Osteocyte (in vitro differentiated cells): ENCODE data around the gene DMD. TPM values are rescaled to one million over a fixed set of nuclear protein-coding genes. Genes with fewer than 3 reads are reported as not detected.

Experiments
- DNase-seq: peaks from one replicate; pipeline ENCODE4 v3.0.0; 2021; ENCODE audit warnings: mixed read lengths; ENCODE audit not compliant: unreplicated experiment; ENCODE audit errors: extremely low spot score
- H3K27ac Mint-ChIP-seq: one replicate; pipeline ENCODE4 v1.8.0; 2021; ENCODE audit warnings: mild to moderate bottlenecking, mixed read lengths; ENCODE audit not compliant: unreplicated experiment
- H3K27me3 Mint-ChIP-seq: one replicate; pipeline ENCODE4 v1.8.0; 2021; ENCODE audit warnings: mixed read lengths; ENCODE audit not compliant: unreplicated experiment
- H3K36me3 Mint-ChIP-seq: one replicate; pipeline ENCODE4 v1.8.0; 2021; ENCODE audit warnings: mixed read lengths; ENCODE audit not compliant: unreplicated experiment
- H3K4me1 Mint-ChIP-seq: one replicate; pipeline ENCODE4 v1.8.0; 2021; ENCODE audit warnings: mixed read lengths; ENCODE audit not compliant: unreplicated experiment
- H3K4me3 Mint-ChIP-seq: one replicate; pipeline ENCODE4 v1.8.0; 2021; ENCODE audit warnings: mild to moderate bottlenecking, moderate library complexity, mixed read lengths; ENCODE audit not compliant: unreplicated experiment
- H3K9me3 Mint-ChIP-seq: one replicate; pipeline ENCODE4 v1.8.0; 2021; ENCODE audit warnings: mixed read lengths; ENCODE audit not compliant: unreplicated experiment
- total RNA-seq: library from RNA; stranded (reverse); gene quantifications from 2 replicates; pipeline ENCODE4 v1.2.1, GENCODE V29; 2021
- TF ChIP-seq, protein P1 (sequence below): fragments of 200-600 bp; sonication (generic); IDR thresholded peaks from 2 replicates; pipeline ENCODE4 v1.5.0; 2021; ENCODE audit warnings: antibody characterized with exemption, mild to moderate bottlenecking, moderate library complexity

DMD gene
- total RNA-seq, 1 donor from 2014 or later, result 317 TPM

DNA sequence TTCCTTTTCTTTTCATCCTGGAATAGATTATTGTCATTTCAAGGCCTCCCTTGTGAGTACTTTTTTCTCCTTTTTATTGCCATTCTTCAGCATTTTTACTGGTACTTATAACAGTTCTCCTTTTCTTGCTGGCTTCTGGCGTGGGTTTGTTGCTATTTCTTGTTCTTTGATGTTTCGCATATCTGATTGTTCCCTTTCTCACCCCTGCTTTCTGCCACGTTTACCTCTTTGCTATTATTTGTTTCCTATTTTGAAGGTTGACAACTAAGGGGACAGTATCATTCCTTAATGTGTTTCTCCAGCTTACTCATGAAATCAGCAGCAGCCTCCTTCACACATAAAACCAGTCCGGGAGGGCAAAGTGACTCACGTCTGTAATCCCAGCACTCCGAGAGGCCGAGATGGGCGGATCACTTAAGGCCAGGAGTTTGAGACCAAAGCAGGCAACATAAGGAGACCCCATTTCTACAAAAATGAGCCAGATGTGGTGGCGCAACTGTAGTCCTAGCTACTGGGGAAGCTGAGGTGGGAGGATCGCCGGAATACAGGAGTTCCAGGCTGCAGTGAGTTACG is 72.6 kb downstream of the DMD start:
- no peaks in the 10 kb centered on the region for H3K36me3 Mint-ChIP-seq
- H3K9me3 Mint-ChIP-seq, result no peaks in the 10 kb centered on the region
- TF ChIP-seq, protein P1, sequence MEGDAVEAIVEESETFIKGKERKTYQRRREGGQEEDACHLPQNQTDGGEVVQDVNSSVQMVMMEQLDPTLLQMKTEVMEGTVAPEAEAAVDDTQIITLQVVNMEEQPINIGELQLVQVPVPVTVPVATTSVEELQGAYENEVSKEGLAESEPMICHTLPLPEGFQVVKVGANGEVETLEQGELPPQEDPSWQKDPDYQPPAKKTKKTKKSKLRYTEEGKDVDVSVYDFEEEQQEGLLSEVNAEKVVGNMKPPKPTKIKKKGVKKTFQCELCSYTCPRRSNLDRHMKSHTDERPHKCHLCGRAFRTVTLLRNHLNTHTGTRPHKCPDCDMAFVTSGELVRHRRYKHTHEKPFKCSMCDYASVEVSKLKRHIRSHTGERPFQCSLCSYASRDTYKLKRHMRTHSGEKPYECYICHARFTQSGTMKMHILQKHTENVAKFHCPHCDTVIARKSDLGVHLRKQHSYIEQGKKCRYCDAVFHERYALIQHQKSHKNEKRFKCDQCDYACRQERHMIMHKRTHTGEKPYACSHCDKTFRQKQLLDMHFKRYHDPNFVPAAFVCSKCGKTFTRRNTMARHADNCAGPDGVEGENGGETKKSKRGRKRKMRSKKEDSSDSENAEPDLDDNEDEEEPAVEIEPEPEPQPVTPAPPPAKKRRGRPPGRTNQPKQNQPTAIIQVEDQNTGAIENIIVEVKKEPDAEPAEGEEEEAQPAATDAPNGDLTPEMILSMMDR, result no peak
- peak overlapping the region; percentile 33 for H3K27ac Mint-ChIP-seq
- H3K4me1 Mint-ChIP-seq, result peaks cover 28% of the 10 kb centered on the region
- H3K27me3 Mint-ChIP-seq, result no peaks in the 10 kb centered on the region
- DNase-seq, result no peak
- no peak overlapping the region for H3K4me3 Mint-ChIP-seq

DNA sequence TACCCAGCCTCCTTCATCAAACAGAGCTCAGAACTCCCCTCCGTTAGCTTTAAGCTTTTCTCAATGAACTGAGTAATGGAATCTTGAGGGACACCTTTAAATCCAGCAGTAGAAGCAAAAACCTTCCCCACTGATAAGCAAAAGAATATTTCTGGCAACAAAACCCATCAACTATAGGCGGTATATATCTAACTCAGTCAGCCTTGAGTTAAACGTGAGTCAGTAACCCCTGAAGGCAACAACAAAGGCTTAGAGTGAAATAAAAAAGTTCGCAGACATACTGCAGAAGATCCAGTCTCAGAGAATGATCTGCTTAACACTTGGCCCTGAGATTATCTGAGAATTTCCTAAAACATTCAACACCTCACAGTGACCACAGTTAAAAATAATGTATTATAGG is 77.2 kb downstream of the DMD start:
- Mint-ChIP-seq H3K27ac (peak overlapping the region; percentile 39), H3K27me3 (no peaks in the 10 kb centered on the region), H3K4me1 (peaks cover 27% of the 10 kb centered on the region), H3K4me3 (no peak overlapping the region), H3K9me3 (no peaks in the 10 kb centered on the region), H3K36me3 (no peaks in the 10 kb centered on the region)
- TF ChIP-seq, protein P1, result no peak
- no peak for DNase-seq

DNA sequence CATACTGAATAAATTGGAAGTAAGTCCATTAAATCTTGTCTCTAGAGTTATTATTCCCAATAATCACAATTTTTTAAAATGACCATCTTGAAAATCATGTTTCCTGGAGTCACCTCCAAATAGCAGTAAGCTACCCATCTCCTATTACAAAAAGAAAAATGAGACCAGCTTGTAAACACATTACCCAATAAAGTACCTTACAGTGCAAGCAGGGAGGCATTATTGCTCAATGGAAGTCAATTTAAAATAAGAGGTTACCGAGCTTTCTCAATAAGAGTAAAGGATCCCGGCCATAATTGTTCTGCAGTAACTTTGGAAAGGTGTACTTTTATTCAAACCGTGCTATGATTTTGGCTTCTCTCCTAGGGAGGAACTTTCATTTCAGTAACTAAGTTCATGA is 78.0 kb downstream of the DMD start:
- Mint-ChIP-seq H3K27me3 (no peaks in the 10 kb centered on the region), H3K9me3 (no peaks in the 10 kb centered on the region), H3K27ac (no peak overlapping the region), H3K4me1 (peaks cover 20% of the 10 kb centered on the region), H3K36me3 (no peaks in the 10 kb centered on the region), H3K4me3 (no peak overlapping the region)
- no peak for DNase-seq
- TF ChIP-seq, protein P1, result no peak

DNA sequence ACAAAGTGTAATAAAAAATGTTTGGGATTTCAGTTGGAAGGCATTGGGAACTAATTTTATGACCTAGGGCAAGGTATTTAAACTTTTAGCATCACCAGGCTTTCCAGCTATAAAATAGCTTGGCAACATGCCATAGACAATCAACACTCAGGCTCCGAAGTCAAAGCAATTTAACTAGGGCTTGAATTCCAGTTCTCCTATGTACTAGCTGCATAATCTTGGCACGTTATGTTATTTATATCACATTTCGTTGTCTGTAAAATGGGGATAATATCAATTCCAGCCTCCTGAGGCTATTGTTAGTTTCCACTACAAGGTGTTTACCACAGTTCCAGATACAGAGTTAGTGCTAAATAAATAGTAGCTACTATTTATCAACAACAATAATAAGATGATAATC is 78.8 kb downstream of the DMD start:
- Mint-ChIP-seq H3K36me3 (no peaks in the 10 kb centered on the region), H3K4me3 (no peak overlapping the region), H3K27ac (no peak overlapping the region), H3K27me3 (no peaks in the 10 kb centered on the region), H3K4me1 (peaks cover 20% of the 10 kb centered on the region), H3K9me3 (no peaks in the 10 kb centered on the region)
- no peak for DNase-seq
- TF ChIP-seq, protein P1, result no peak

DNA sequence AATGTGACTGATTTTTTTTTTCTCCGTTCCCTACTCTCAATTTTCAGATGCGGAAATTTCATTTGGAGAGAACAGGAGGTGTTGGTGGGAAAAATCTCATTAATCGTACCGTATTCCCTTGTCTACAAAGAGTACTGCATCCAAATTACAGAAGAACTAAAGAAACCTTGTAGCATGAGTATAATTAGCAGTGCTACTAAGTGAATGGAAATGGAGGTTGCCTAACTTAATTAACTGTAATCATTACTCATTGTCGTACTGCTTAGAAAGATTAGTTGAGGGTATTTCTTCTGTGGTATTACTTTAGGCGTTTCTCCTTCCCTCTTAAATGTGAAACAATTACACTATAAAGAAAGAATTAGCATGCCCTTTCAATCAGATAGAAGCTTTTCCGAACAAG is 81.7 kb downstream of the DMD start:
- Mint-ChIP-seq H3K27ac (no peak overlapping the region), H3K27me3 (no peaks in the 10 kb centered on the region), H3K36me3 (no peaks in the 10 kb centered on the region), H3K4me1 (peaks cover 13% of the 10 kb centered on the region), H3K4me3 (no peak overlapping the region), H3K9me3 (no peaks in the 10 kb centered on the region)
- DNase-seq, result no peak
- TF ChIP-seq, protein P1, result no peak
